OCI-LY3 (cell line): ENCODE data around the gene FAM219A.

ENCODE experiments used
- H2AFZ ChIP-seq: fragments of 200-600, 300-600 bp; shearing (Covaris generic); 2 replicates; pipeline ENCODE4 v1.6.0; 2014; ENCODE audit warnings: antibody characterized with exemption, low read depth, low read length
- H3K27ac ChIP-seq: fragments of 200-600, 300-600 bp; sonication (generic); 2 replicates; pipeline ENCODE4 v1.5.1; 2014; ENCODE audit warnings: mild to moderate bottlenecking, low read length, moderate library complexity, mixed read lengths
- H3K27me3 ChIP-seq: fragments of 200-600, 300-600 bp; sonication (generic); 2 replicates; pipeline ENCODE4 v1.6.1; 2014; ENCODE audit warnings: low read depth, low read length, mixed read lengths
- H3K36me3 ChIP-seq: fragments of 200-600, 300-600 bp; sonication (generic); replicated peaks from 2 replicates; pipeline ENCODE3; 2014; ENCODE audit warnings: low read depth, low read length, mixed read lengths
- H3K4me1 ChIP-seq: fragments of 300-600, 200-600 bp; sonication (generic); 2 replicates; pipeline ENCODE4 v1.6.1; 2014; ENCODE audit warnings: low read length, mixed read lengths
- H3K4me2 ChIP-seq: fragments of 200-600, 300-600 bp; sonication (generic); 2 replicates; pipeline ENCODE4 v1.6.1; 2014; ENCODE audit warnings: low read length, mixed read lengths
- H3K4me3 ChIP-seq: fragments of 300-600, 200-600 bp; sonication (generic); 2 replicates; pipeline ENCODE4 v1.5.1; 2014; ENCODE audit warnings: antibody characterized with exemption, mild to moderate bottlenecking, low read length, moderate library complexity
- H3K79me2 ChIP-seq: fragments of 300-600, 200-600 bp; shearing (Covaris generic); 2 replicates; pipeline ENCODE4 v1.6.1; 2014; ENCODE audit warnings: mild to moderate bottlenecking, low read length, mixed read lengths
- H3K9ac ChIP-seq: fragments of 300-600, 200-600 bp; shearing (Covaris generic); 2 replicates; pipeline ENCODE4 v1.6.0; 2014; ENCODE audit warnings: mild to moderate bottlenecking, low read length, moderate library complexity
- H3K9me3 ChIP-seq: fragments of 200-600, 300-600 bp; shearing (Covaris generic); 2 replicates; pipeline ENCODE4 v1.6.1; 2014; ENCODE audit warnings: low read length, mixed read lengths; ENCODE audit not compliant: insufficient read depth
- H4K20me1 ChIP-seq: fragments of 200-600, 300-600 bp; sonication (generic); 2 replicates; pipeline ENCODE4 v1.6.1; 2016; ENCODE audit warnings: low read length, mixed read lengths; ENCODE audit not compliant: insufficient read depth
- EZH2phosphoT487 ChIP-seq: fragments of 200-600 bp; shearing (Covaris generic); IDR thresholded peaks from 2 replicates; pipeline ENCODE4 v1.6.1; 2018; ENCODE audit warnings: antibody characterized with exemption, mixed run types, low read depth
- TF ChIP-seq, protein P1 (sequence below): fragments of 200-600, 300-600 bp; sonication (generic); IDR thresholded peaks from 2 replicates; pipeline ENCODE4 v1.5.1; 2014; ENCODE audit warnings: antibody characterized with exemption, low read length, low read depth

Gene FAM219A

DNA sequence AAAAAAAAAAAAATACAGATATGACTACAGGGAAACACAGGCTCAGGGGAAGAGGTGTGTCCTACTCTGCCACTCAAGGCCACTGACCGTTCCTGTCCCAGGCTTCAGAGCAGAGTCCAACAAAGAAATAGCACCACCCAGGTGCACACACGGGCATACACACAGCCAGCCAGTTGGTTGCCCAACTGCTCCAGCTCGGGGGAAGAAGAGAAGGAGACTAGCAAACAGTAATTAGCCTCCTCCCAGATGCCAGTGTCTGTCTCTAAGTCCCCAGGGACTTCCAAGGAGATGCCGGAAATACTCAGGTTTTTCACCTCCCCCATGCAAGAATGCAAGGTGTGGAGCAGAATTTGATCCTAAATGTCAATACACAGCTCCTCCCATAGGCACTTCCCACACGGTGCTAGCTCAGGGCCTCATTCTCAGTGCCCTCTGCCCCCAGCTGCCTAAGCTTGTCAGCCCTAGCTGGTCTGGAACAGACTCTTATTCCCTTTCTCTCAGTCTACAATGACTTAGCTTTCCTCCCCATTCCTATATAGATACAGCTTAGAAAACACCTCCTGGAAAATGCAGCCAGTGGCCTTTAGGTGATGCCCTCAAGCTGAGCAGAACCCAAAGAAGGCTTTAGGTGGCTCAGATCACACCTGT lies 83.3 kb downstream of the FAM219A start:
- H2AFZ ChIP-seq = no peak overlapping the region
- no peaks in the 10 kb centered on the region for H4K20me1 ChIP-seq
- no peaks in the 10 kb centered on the region for H3K9me3 ChIP-seq
- no peak overlapping the region for H3K27ac ChIP-seq
- H3K27me3 ChIP-seq = no peaks in the 10 kb centered on the region
- H3K4me3 ChIP-seq = no peak overlapping the region
- TF ChIP-seq, protein P1, sequence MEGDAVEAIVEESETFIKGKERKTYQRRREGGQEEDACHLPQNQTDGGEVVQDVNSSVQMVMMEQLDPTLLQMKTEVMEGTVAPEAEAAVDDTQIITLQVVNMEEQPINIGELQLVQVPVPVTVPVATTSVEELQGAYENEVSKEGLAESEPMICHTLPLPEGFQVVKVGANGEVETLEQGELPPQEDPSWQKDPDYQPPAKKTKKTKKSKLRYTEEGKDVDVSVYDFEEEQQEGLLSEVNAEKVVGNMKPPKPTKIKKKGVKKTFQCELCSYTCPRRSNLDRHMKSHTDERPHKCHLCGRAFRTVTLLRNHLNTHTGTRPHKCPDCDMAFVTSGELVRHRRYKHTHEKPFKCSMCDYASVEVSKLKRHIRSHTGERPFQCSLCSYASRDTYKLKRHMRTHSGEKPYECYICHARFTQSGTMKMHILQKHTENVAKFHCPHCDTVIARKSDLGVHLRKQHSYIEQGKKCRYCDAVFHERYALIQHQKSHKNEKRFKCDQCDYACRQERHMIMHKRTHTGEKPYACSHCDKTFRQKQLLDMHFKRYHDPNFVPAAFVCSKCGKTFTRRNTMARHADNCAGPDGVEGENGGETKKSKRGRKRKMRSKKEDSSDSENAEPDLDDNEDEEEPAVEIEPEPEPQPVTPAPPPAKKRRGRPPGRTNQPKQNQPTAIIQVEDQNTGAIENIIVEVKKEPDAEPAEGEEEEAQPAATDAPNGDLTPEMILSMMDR = no peak
- no peak for TF ChIP-seq EZH2phosphoT487
- no peak overlapping the region for H3K9ac ChIP-seq
- H3K4me2 ChIP-seq = no peak overlapping the region
- H3K36me3 ChIP-seq = no peaks in the 10 kb centered on the region
- peaks cover 9% of the 10 kb centered on the region for H3K4me1 ChIP-seq
- H3K79me2 ChIP-seq = no peaks in the 10 kb centered on the region

DNA sequence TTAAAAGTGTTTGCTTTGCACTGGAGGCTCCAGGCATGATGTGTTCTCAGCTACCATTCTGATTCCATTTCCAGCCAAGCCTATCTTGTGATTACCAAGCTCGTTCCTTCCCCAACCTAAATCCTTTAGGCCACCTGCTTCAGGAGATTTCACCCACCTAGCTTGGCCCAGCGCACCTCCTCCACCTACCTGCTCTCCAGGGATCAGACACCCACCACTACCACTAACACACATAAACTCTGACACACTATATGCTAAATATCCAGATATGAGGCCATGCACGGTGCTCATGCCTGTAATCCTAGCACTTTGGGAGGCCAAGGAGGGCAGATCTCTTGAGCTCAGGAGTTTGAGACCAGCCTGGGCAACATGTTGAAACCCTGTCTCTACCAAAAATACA lies 84.0 kb downstream of the FAM219A start:
- Histone ChIP-seq H2AFZ (no peak overlapping the region), H3K36me3 (no peaks in the 10 kb centered on the region), H3K4me2 (no peak overlapping the region), H3K27ac (no peak overlapping the region), H3K9ac (no peak overlapping the region), H3K4me3 (no peak overlapping the region), H3K79me2 (no peaks in the 10 kb centered on the region), H4K20me1 (no peaks in the 10 kb centered on the region), H3K9me3 (no peaks in the 10 kb centered on the region), H3K4me1 (peaks cover 6% of the 10 kb centered on the region; the same call in 1 of the 2 replicates), H3K27me3 (no peaks in the 10 kb centered on the region)
- TF ChIP-seq EZH2phosphoT487 = no peak
- TF ChIP-seq, protein P1 = no peak

DNA sequence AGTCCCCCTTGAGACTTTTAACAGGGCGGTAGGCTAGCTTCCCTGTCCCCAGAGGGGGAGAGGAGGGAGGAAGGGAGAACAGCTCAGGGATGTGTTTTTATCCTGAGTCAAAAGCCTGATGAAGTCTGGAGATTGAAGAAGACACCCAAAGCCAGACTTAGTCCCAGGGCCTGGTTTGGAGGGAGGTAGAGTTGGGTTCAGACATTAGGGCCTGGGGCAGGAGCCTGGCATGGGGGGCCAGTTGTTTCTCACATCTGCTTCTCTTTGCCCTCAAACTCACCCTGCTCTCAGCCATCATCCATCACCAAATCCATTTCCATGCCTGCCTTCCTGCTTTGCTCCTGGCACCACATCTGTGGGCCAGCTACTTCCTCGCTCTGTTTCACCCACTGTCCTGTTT lies 84.6 kb downstream of the FAM219A start:
- no peak overlapping the region for H3K9ac ChIP-seq
- no peaks in the 10 kb centered on the region for H3K9me3 ChIP-seq
- no peak overlapping the region for H3K4me3 ChIP-seq
- H2AFZ ChIP-seq = no peak overlapping the region
- no peaks in the 10 kb centered on the region for H3K36me3 ChIP-seq
- H3K4me1 ChIP-seq = peaks cover 6% of the 10 kb centered on the region; the same call in 1 of the 2 replicates
- no peaks in the 10 kb centered on the region for H4K20me1 ChIP-seq
- no peak overlapping the region for H3K4me2 ChIP-seq
- TF ChIP-seq EZH2phosphoT487 = no peak
- TF ChIP-seq, protein P1 = no peak
- no peaks in the 10 kb centered on the region for H3K27me3 ChIP-seq
- no peaks in the 10 kb centered on the region for H3K79me2 ChIP-seq
- H3K27ac ChIP-seq = no peak overlapping the region

DNA sequence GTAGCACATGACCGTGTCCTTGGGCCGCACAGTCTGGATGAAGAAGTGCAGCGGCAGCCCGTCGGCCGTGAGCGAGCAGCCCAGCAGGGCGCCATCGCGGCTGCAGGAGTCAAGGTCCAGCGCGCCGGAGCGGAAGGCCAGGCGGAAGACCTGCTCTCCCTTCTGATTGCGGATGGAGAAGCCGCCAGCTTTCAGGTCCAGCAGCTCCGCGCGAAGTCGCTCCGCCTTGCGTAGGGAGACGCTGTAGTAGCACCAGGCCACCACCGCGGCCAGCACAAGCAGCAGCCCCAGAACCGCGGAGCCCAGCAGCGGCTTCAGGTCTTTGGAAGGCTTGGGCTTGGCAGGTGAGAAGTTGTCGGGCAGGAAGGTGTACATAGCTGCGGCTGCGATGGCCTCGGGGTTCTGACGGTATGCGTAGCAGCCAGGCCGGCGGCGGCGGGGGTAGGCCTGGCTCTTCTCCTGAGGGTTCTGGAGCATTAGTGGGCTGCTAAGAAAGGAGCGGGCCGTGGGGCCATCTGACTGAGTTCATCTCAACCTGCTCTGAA lies 85.8 kb downstream of the FAM219A start:
- H3K27ac ChIP-seq = no peak overlapping the region
- no peaks in the 10 kb centered on the region for H3K9me3 ChIP-seq
- no peak overlapping the region for H3K4me2 ChIP-seq
- TF ChIP-seq, protein P1 = no peak
- no peak for TF ChIP-seq EZH2phosphoT487
- no peaks in the 10 kb centered on the region for H3K27me3 ChIP-seq
- H2AFZ ChIP-seq = no peak overlapping the region
- no peak overlapping the region for H3K9ac ChIP-seq
- H3K4me1 ChIP-seq = peaks cover 6% of the 10 kb centered on the region; the same call in 1 of the 2 replicates
- H3K4me3 ChIP-seq = no peak overlapping the region
- H4K20me1 ChIP-seq = no peaks in the 10 kb centered on the region
- no peaks in the 10 kb centered on the region for H3K36me3 ChIP-seq
- no peaks in the 10 kb centered on the region for H3K79me2 ChIP-seq
